ENCODE measurements around the gene LCN9.

GRCh38 chr9:135700525-135700924, 37.4 kb downstream of the LCN9 start:
- TF ChIP-seq, protein P1, sequence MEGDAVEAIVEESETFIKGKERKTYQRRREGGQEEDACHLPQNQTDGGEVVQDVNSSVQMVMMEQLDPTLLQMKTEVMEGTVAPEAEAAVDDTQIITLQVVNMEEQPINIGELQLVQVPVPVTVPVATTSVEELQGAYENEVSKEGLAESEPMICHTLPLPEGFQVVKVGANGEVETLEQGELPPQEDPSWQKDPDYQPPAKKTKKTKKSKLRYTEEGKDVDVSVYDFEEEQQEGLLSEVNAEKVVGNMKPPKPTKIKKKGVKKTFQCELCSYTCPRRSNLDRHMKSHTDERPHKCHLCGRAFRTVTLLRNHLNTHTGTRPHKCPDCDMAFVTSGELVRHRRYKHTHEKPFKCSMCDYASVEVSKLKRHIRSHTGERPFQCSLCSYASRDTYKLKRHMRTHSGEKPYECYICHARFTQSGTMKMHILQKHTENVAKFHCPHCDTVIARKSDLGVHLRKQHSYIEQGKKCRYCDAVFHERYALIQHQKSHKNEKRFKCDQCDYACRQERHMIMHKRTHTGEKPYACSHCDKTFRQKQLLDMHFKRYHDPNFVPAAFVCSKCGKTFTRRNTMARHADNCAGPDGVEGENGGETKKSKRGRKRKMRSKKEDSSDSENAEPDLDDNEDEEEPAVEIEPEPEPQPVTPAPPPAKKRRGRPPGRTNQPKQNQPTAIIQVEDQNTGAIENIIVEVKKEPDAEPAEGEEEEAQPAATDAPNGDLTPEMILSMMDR (IDR thresholded peaks at IDR 0.05) = no peak
- TF ChIP-seq POLR2A (IDR thresholded peaks at IDR 0.05) = no peak
